Progenitor cell of endocrine pancreas (in vitro differentiated cells): Measurements from ENCODE around the gene PRR16. TPM values are rescaled to one million over a fixed set of nuclear protein-coding genes. Genes with fewer than 3 reads are reported as not detected.

Experiments used
- DNase-seq: peaks from one replicate; pipeline ENCODE4 v3.0.0; 2021; ENCODE audit warnings: low spot score; ENCODE audit not compliant: unreplicated experiment
- H3K27ac Mint-ChIP-seq: 2 replicates; pipeline ENCODE4 v1.8.0; 2021; ENCODE audit warnings: mild to moderate bottlenecking, moderate library complexity, mixed read lengths
- H3K27me3 Mint-ChIP-seq: 2 replicates; pipeline ENCODE4 v1.8.0; 2021; ENCODE audit warnings: mixed read lengths
- H3K36me3 Mint-ChIP-seq: 2 replicates; pipeline ENCODE4 v1.8.0; 2022; ENCODE audit warnings: mixed read lengths; ENCODE audit not compliant: insufficient read depth
- H3K4me1 Mint-ChIP-seq: 2 replicates; pipeline ENCODE4 v1.8.0; 2021; ENCODE audit warnings: low read depth, mixed read lengths
- H3K4me3 Mint-ChIP-seq: 2 replicates; pipeline ENCODE4 v1.8.0; 2021; ENCODE audit warnings: low read depth, mild to moderate bottlenecking, moderate library complexity, mixed read lengths
- H3K9me3 Mint-ChIP-seq: 2 replicates; pipeline ENCODE4 v1.8.0; 2021; ENCODE audit warnings: low read depth, mixed read lengths
- CTCF ChIP-seq: fragments of 200-600 bp; sonication (generic); IDR thresholded peaks from one replicate; pipeline ENCODE4 v1.5.0; 2021; ENCODE audit warnings: antibody characterized with exemption, mild to moderate bottlenecking; ENCODE audit not compliant: unreplicated experiment
- total RNA-seq: library from RNA; stranded (reverse); gene quantifications from 2 replicates; pipeline ENCODE4 v1.2.1, GENCODE V29; 2021

Gene PRR16
- total RNA-seq, 1 donor from 2014 or later, result not detected

DNA sequence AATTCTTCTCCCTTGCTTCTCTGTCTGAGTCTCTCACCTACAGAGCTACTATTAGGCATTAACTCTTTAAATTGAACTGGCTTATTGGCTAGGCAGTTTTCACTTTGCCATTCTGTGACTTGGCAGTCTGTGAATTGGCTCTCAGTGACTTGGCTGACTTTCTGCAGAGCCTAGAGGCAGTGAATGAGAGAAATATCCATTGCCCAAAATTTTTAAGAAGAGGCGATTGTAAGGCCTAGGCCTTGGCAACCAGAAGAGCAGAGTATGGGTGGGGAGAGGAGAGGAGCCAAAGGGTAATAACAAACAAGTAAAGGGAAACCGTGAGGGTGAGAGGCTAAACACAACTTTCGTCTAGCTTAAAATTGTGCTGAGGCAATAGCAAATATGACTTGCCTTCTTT, 176.7 kb downstream of the PRR16 start:
- Mint-ChIP-seq H3K4me3 (no peak overlapping the region), H3K4me1 (no peaks in the 10 kb centered on the region), H3K27ac (no peak overlapping the region), H3K36me3 (no peaks in the 10 kb centered on the region), H3K27me3 (no peaks in the 10 kb centered on the region), H3K9me3 (peaks cover 3% of the 10 kb centered on the region)
- no peak for TF ChIP-seq CTCF
- DNase-seq, result no peak

DNA sequence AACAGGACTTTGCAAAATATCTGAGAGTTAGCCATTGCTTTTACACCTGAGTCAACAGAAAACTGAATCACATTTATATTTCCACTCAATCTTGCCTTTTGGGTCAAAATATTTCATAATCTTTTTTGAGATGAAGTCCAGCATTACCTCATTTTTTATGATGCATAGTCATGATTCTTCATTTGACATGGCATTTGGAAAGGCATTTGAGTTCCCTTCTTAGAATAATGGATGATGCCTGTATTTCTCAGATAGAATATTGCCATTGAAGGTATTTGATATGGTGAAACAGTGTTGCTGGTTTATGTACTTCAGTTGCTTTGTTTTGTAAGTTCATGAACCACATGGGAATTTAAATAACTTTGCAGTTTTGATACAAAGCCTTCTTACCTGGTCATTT, 180.4 kb downstream of the PRR16 start:
- H3K27me3 Mint-ChIP-seq, result no peaks in the 10 kb centered on the region
- no peak for DNase-seq
- no peak for TF ChIP-seq CTCF
- H3K9me3 Mint-ChIP-seq, result no peaks in the 10 kb centered on the region
- no peaks in the 10 kb centered on the region for H3K36me3 Mint-ChIP-seq
- no peak overlapping the region for H3K27ac Mint-ChIP-seq
- no peaks in the 10 kb centered on the region for H3K4me1 Mint-ChIP-seq
- H3K4me3 Mint-ChIP-seq, result no peak overlapping the region

DNA sequence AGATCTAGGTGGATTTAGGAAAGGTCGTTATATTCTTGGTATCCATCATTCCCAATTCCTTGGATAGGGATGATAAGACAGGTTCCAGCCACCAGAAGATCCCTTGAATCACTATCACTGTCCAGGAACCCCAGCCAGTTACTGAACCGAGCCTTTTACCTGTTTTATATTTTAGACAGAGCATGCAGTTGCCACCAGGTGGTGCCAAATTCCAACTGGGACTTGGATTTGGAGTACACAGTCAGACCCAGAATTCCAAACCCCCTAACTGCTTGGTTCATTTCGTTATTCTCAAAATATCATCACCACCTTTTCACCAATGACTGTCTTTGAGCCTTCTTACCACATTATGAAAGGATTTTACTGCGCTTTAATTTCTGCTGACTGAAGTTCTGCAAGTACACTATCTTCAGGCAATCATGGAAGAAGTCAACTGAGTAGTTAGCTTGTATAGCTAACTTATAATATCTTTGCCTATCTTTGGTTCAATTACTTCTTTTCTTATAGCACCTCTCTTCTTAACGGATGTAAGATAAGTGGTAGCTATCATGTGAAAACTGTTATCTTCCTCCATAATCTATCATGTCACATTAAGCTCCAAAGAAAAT, 191.8 kb downstream of the PRR16 start:
- DNase-seq, result peak; percentile 29
- Mint-ChIP-seq H3K36me3 (no peaks in the 10 kb centered on the region), H3K27me3 (no peaks in the 10 kb centered on the region), H3K4me1 (no peaks in the 10 kb centered on the region), H3K9me3 (no peaks in the 10 kb centered on the region), H3K27ac (no peak overlapping the region), H3K4me3 (no peak overlapping the region)
- peak; percentile 87 for TF ChIP-seq CTCF

- Mint-ChIP-seq H3K9me3 (no peaks in the 10 kb centered on the region), H3K36me3 (no peaks in the 10 kb centered on the region)
Measured at GRCh38 chr5:120657104-120657503, 193.0 kb downstream of the PRR16 start.

DNA sequence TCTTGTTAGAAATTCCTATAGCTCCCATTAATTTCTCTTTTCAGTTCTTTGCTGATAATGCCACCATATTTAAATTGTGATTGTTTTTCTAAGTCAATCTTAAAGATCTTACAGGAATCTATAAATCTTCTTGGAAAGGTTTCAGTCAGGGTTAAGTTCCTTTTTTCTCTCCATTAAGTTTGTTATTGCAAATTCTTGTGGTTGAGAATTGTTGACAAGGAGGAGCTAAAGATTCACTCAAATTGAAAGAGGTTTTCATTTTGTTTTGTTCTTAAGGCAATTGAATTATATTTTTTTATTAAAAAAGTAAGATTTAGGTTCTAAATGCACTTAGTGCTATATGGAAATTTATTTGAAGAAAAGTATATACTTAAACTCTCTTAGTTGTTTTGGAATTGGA, 213.4 kb downstream of the PRR16 start:
- Mint-ChIP-seq H3K36me3 (no peaks in the 10 kb centered on the region), H3K27ac (no peak overlapping the region), H3K4me3 (no peak overlapping the region), H3K9me3 (peaks cover 3% of the 10 kb centered on the region), H3K4me1 (peaks cover 11% of the 10 kb centered on the region), H3K27me3 (no peaks in the 10 kb centered on the region)
- DNase-seq, result no peak
- TF ChIP-seq CTCF, result no peak

More at GRCh38 chr5:120657104-120657503, 193.0 kb downstream of the PRR16 start:
- TF ChIP-seq CTCF, result no peak
- Mint-ChIP-seq H3K27ac (no peak overlapping the region), H3K4me1 (no peaks in the 10 kb centered on the region), H3K4me3 (no peak overlapping the region), H3K27me3 (no peaks in the 10 kb centered on the region)
- DNase-seq, result no peak
